Transverse colon (tissue), 4 donors: ENCODE data around the gene MYRIP. TPM values are rescaled to one million over a fixed set of nuclear protein-coding genes. Genes with fewer than 3 reads are reported as not detected.

ENCODE experiments used
- DNase-seq: peaks from one replicate; pipeline ENCODE4 v3.0.0-alpha.2; 2019
- H3K27ac ChIP-seq, 4 donors: fragments of 200-600 bp; sonication (generic); 2 replicates each; pipeline ENCODE4 v1.5.1; 2016 to 2018; ENCODE audit warnings: inconsistent platforms in 4 of 4
- H3K27me3 ChIP-seq: fragments of 200-600 bp; sonication (generic); 2 replicates; pipeline ENCODE4 v1.5.1; 2017; ENCODE audit warnings: inconsistent platforms
- H3K36me3 ChIP-seq, 4 donors: fragments of 200-600 bp; sonication (generic); 2 replicates each; pipeline ENCODE4 v1.5.1; 2017 to 2019; ENCODE audit warnings: inconsistent platforms in 4 of 4
- H3K4me1 ChIP-seq, 4 donors: fragments of 200-600 bp; sonication (generic); 2 replicates each; pipeline ENCODE4 v1.5.1; 2017 to 2020; ENCODE audit warnings: inconsistent platforms in 4 of 4
- H3K4me3 ChIP-seq, 4 donors: fragments of 200-600 bp; sonication (generic); 1 replicate in 1 of 4; 2 replicates in 3 of 4; pipeline versions ENCODE4 v1.5.1 to v1.6.1; 2017 to 2019; ENCODE audit warnings: inconsistent platforms in 4 of 4
- H3K9me3 ChIP-seq, 2 donors: fragments of 200-600 bp; sonication (generic); 2 replicates each; pipeline ENCODE4 v1.5.1; 2017 to 2019; ENCODE audit warnings: inconsistent platforms in 2 of 2
- EP300 ChIP-seq: sonication (generic); formaldehyde crosslinking; IDR thresholded peaks from one replicate; pipeline ENCODE4 v1.6.1; 2017; ENCODE audit warnings: antibody characterized with exemption, low read depth
- POLR2A ChIP-seq: fragments of 450-650 bp; IDR thresholded peaks from one replicate; pipeline ENCODE4 v1.6.1; 2016; ENCODE audit warnings: antibody characterized with exemption, mild to moderate bottlenecking, moderate library complexity
- POLR2AphosphoS5 ChIP-seq, 3 donors: sonication (generic); formaldehyde crosslinking; IDR thresholded peaks; one replicate each; pipeline ENCODE4 v1.6.1; 2016; ENCODE audit warnings: antibody characterized with exemption in 3 of 3
- WGBS, 2 donors: methylation state at CpG; one replicate each; pipeline ENCODE4 v1.1.5; 2018; ENCODE audit warnings: low coverage in 1 of 2; 5-methylcytosine and 5-hydroxymethylcytosine counted together
- in situ Hi-C, 4 donors: fragments of 200-750 bp; cut with MboI; loops; one replicate each; pipeline versions ENCODE4 v1.15.0 to v1.15.1; 2017; ENCODE audit warnings: low sequenced_read_pairs in 3 of 4, low pct_ligation_motif_present in 1 of 4, low pct_unique_long_range_greater_than_20kb in 1 of 4
- intact Hi-C: fragments of 100-400 bp; cut with DNase I; formaldehyde crosslinking; loops from one replicate; pipeline ENCODE4 v1.15.1; 2023; ENCODE audit warnings: low total_unique reads
- total RNA-seq, 4 donors: library from RNA; depleted of rRNA; stranded (reverse); fragments of >200 nt; gene quantifications; one replicate each; pipeline ENCODE4 v1.1.0, GENCODE V29; 2016
- TF ChIP-seq, protein P1 (sequence below), 5 experiments: fragments of 200-600 bp in 3 of 5; fragments of 450-650 bp in 2 of 5; sonication (generic) in 3 of 5; IDR thresholded peaks; 1 replicate in 2 of 5; 2 replicates in 3 of 5; pipeline ENCODE4 v1.5.1; 2016 to 2017; ENCODE audit warnings: antibody characterized with exemption in 5 of 5, inconsistent platforms in 3 of 5, mild to moderate bottlenecking in 2 of 5, moderate library complexity in 1 of 5

The MYRIP gene
- total RNA-seq, 4 donors from 2014 or later: 2.6 to 19.7 (median 5.4) TPM

DNA sequence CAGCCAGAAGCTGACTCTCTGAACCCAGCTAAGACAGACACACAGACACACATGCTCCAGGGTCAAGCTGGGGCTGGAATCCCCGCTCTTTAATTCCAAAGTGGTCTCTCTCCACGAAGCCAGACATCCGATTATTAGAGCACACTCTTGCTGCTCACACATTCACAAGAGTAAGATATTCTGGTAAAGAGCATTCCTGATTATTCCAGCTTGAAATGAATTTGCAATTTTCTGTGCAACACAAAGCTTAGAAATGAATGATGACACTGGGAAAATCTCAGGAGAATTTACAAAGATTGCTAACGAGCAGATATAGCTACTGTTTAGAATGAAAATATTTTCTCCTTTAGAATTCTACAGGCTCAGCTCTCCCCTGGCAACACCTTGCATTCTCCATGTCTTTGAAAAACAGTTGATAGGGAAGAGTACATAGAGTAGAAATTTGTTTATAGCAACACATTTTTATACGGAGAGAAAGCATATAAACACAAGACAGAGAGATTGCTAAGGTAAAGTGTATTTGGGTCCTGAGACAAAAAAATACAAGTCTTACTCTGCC, 419.5 kb downstream of the MYRIP start:
- H3K4me1 ChIP-seq: peaks cover 0 to 3% (median 0%) of the 10 kb centered on the region in 4 donors
- intact Hi-C loops: no loop called here
- 77 to 80% methylated on average over 5 of the region's 5 CpGs for WGBS, 2 donors
- no peak overlapping the region for H3K4me3 ChIP-seq
- H3K27me3 ChIP-seq: no peaks in the 10 kb centered on the region
- DNase-seq: no peak
- no peaks in the 10 kb centered on the region for H3K36me3 ChIP-seq
- no peak overlapping the region for H3K27ac ChIP-seq
- in situ Hi-C loops: no loop called here
- TF ChIP-seq, protein P1, sequence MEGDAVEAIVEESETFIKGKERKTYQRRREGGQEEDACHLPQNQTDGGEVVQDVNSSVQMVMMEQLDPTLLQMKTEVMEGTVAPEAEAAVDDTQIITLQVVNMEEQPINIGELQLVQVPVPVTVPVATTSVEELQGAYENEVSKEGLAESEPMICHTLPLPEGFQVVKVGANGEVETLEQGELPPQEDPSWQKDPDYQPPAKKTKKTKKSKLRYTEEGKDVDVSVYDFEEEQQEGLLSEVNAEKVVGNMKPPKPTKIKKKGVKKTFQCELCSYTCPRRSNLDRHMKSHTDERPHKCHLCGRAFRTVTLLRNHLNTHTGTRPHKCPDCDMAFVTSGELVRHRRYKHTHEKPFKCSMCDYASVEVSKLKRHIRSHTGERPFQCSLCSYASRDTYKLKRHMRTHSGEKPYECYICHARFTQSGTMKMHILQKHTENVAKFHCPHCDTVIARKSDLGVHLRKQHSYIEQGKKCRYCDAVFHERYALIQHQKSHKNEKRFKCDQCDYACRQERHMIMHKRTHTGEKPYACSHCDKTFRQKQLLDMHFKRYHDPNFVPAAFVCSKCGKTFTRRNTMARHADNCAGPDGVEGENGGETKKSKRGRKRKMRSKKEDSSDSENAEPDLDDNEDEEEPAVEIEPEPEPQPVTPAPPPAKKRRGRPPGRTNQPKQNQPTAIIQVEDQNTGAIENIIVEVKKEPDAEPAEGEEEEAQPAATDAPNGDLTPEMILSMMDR (IDR thresholded peaks at IDR 0.05): no peak
- TF ChIP-seq POLR2A (no peak), EP300 (no peak), POLR2AphosphoS5 (IDR thresholded peaks at IDR 0.05) (no peak)
- H3K9me3 ChIP-seq: no peaks in the 10 kb centered on the region

GRCh38 chr3:40229386-40229785, 420.0 kb downstream of the MYRIP start:
- Histone ChIP-seq H3K27me3 (no peaks in the 10 kb centered on the region), H3K9me3 (no peaks in the 10 kb centered on the region), H3K36me3 (no peaks in the 10 kb centered on the region), H3K27ac (no peak overlapping the region), H3K4me1 (peaks cover 0 to 3% (median 0%) of the 10 kb centered on the region in 4 donors), H3K4me3 (no peak overlapping the region)
- TF ChIP-seq, protein P1 (IDR thresholded peaks at IDR 0.05): no peak
- TF ChIP-seq EP300: no peak
- no peak for TF ChIP-seq POLR2A
- no peak for TF ChIP-seq POLR2AphosphoS5 (IDR thresholded peaks at IDR 0.05)
- in situ Hi-C loops: no loop called here
- no peak for DNase-seq
- WGBS, 2 donors: 87 to 100% methylated on average over 2 to 6 of the region's 6 CpGs
- intact Hi-C loops: no loop called here

- TF ChIP-seq, protein P1 (IDR thresholded peaks at IDR 0.05): no peak
- TF ChIP-seq POLR2A: no peak
- no peak for TF ChIP-seq EP300
- TF ChIP-seq POLR2AphosphoS5 (IDR thresholded peaks at IDR 0.05): no peak
- Histone ChIP-seq H3K36me3 (no peaks in the 10 kb centered on the region), H3K9me3 (no peaks in the 10 kb centered on the region), H3K4me3 (no peak overlapping the region), H3K4me1 (peaks cover 0 to 3% (median 0%) of the 10 kb centered on the region in 4 donors), H3K27ac (no peak overlapping the region), H3K27me3 (no peaks in the 10 kb centered on the region)
- intact Hi-C loops (no loop called here), in situ Hi-C loops (no loop called here)
- no peak for DNase-seq
- 33 to 57% methylated on average over 1 of the region's 1 CpG for WGBS, 2 donors
Observed at GRCh38 chr3:40229963-40230362, 420.6 kb downstream of the MYRIP start.

DNA sequence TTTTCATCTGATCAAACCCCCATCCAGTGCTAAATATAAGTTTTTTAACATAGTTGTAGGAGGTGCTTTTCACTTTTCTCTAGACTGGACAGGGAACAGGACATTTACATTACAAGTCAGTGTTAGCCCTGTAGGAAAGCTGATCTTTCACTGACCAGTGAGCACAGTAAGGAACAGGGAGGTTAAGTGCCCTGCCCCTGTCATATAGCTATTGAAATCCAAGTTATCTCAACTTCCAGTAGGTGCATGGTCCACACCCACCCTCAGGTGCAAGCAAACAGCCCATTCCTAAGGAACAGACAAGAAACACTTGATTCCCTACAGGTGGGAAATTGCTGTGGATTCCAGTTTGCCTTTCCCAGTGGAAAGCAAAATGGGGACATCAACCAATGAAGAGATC, 421.0 kb downstream of the MYRIP start:
- no peaks in the 10 kb centered on the region for H3K9me3 ChIP-seq
- peak; percentile 11 for DNase-seq
- TF ChIP-seq EP300 (no peak), POLR2A (no peak)
- TF ChIP-seq, protein P1 (IDR thresholded peaks at IDR 0.05): no peak
- peaks cover 0 to 3% (median 0%) of the 10 kb centered on the region in 4 donors for H3K4me1 ChIP-seq
- intact Hi-C loops: no loop called here
- H3K27me3 ChIP-seq: no peaks in the 10 kb centered on the region
- no peak overlapping the region for H3K27ac ChIP-seq
- no peaks in the 10 kb centered on the region for H3K36me3 ChIP-seq
- H3K4me3 ChIP-seq: no peak overlapping the region
- in situ Hi-C loops: no loop called here
